ENCODE measurements around the gene SPDYE2.
"Not testable (repeated sequence)": the region's sequence is repeated elsewhere in the genome, so short reads cannot be mapped to it uniquely, and the experiment has no call there.

The SPDYE2 gene

GRCh38 chr7:102604431-102605145, 53.6 kb downstream of the SPDYE2 start:
- not testable (repeated sequence) for DNase-seq (ENCODE audit: low read depth)

DNA sequence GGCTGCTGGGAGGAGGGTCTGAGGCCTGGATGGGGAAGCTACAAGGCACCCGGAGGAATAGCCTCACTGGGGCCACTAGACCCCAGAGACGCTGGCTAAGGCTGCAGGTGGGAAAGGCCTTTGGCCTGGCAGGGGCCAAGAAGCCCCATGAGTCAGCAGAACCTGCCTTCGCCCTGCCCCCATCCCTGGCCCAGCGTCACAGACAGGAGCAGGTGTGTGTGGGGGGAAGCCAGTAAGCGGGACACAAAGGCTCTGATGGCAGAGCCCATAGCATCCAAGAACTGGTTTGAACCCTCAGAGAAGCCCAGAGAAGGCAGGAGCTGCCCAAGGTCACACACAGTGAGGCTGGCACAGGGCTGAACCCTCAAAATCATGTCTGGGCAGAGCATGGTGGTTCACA, 55.8 kb downstream of the SPDYE2 start:
- DNase-seq (ENCODE audit: low read depth): not testable (repeated sequence)

- DNase-seq (ENCODE audit: low read depth): not testable (repeated sequence)
Measured at GRCh38 chr7:102609734-102610133, 58.7 kb downstream of the SPDYE2 start.

- not testable (repeated sequence) for DNase-seq (ENCODE audit: low read depth)
Measured at GRCh38 chr7:102610441-102610840, 59.4 kb downstream of the SPDYE2 start.

DNA sequence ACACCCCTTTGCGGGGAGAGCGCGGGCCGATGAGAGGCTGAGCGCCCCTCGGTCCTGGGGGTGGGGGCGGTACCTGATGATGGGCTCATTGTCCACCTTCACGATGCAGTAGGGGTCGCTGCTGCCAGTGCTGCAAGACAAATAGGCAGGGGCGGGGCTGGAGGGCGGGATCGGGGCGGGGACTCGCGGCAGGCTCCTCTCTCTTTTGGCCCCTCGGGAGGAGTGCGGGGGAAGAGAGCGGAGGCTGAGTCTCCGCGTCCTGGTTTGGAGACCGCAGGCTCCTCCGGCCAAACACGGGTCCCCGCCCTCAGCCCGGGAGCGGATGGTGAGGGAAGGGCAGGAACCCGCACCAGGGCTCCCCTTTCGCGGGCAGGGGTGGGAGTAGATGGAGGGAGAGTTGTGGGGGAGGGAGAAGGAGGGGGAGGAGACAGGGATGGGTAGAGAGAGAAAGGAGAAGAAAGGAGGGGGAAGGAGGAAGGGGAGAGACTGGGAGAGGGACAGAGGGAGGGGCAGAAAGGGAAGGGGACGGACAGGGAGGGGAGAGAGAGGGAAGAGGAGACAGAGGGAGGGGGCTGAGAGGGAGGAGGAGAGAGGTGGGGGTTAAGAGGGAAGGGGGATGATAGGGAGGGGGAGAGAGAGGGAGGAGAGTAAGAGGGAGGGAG, 60.1 kb downstream of the SPDYE2 start:
- not testable (repeated sequence) for DNase-seq (ENCODE audit: low read depth)

- not testable (repeated sequence) for DNase-seq (ENCODE audit: low read depth)
Measured at GRCh38 chr7:102611675-102612325, 60.8 kb downstream of the SPDYE2 start.
